ENCODE measurements around the gene CHI3L1.
A peak's percentile ranks its signal among the peaks of the same experiment; 100 is the strongest.

Gene CHI3L1

GRCh38 chr1:203129501-203130231, 56.8 kb downstream of the CHI3L1 start:
- DNase-seq, result peak in 1 of 2 experiments; percentile 15
